TTC549 (cell line): Measurements from ENCODE around the gene ENTPD7.
"Not testable (repeated sequence)": the region's sequence is repeated elsewhere in the genome, so short reads cannot be mapped to it uniquely, and the experiment has no call there.

Experiments used
- FAIRE-seq: peaks from 2 replicates; lab custom pipeline; 2012; peaks lifted over from hg19 to GRCh38; lab: Jason Lieb, UNC

ENTPD7 gene

GRCh38 chr10:99689461-99689860 is 30.2 kb downstream of the ENTPD7 start:
- no peak for FAIRE-seq

GRCh38 chr10:99693933-99694583 is 34.7 kb downstream of the ENTPD7 start:
- FAIRE-seq, result no peak

- FAIRE-seq, result no peak
Measured at GRCh38 chr10:99695761-99696160, 36.5 kb downstream of the ENTPD7 start.

GRCh38 chr10:99698504-99699080 is 39.3 kb downstream of the ENTPD7 start:
- no peak for FAIRE-seq

GRCh38 chr10:99700649-99701048 is 41.3 kb downstream of the ENTPD7 start:
- no peak for FAIRE-seq

GRCh38 chr10:99708428-99709012 is 49.2 kb downstream of the ENTPD7 start:
- no peak for FAIRE-seq

GRCh38 chr10:99709480-99710229 is 50.3 kb downstream of the ENTPD7 start:
- FAIRE-seq, result no peak

- FAIRE-seq, result peak; percentile 85
Measured at GRCh38 chr10:99711129-99711719, 51.9 kb downstream of the ENTPD7 start.

GRCh38 chr10:99714446-99714845 is 55.1 kb downstream of the ENTPD7 start:
- FAIRE-seq, result no peak

GRCh38 chr10:99720387-99720786 is 61.1 kb downstream of the ENTPD7 start:
- FAIRE-seq, result no peak

GRCh38 chr10:99730026-99730425 is 70.7 kb downstream of the ENTPD7 start:
- no peak for FAIRE-seq

- no peak for FAIRE-seq
Measured at GRCh38 chr10:99731306-99732032, 72.2 kb downstream of the ENTPD7 start.

- peak; percentile 77 for FAIRE-seq
Measured at GRCh38 chr10:99732033-99732842, 72.9 kb downstream of the ENTPD7 start, which contains the start of the genes COX15 and CUTC. COX15 (minus strand) TSS chr10:99732127; CDS start chr10:99732049, 78 bp downstream. CUTC (plus strand) TSS chr10:99732234; CDS start chr10:99732349, 115 bp downstream.

- no peak for FAIRE-seq
Measured at GRCh38 chr10:99733366-99733765, 74.1 kb downstream of the ENTPD7 start.

GRCh38 chr10:99734111-99734510 is 74.8 kb downstream of the ENTPD7 start:
- FAIRE-seq, result not testable (repeated sequence)

- FAIRE-seq, result peak; percentile 38
Measured at GRCh38 chr10:99740260-99740659, 81.0 kb downstream of the ENTPD7 start.

GRCh38 chr10:99740933-99741559 is 81.7 kb downstream of the ENTPD7 start:
- FAIRE-seq, result no peak

- no peak for FAIRE-seq
Measured at GRCh38 chr10:99742254-99742653, 82.9 kb downstream of the ENTPD7 start.

GRCh38 chr10:99742701-99743100 is 83.4 kb downstream of the ENTPD7 start:
- no peak for FAIRE-seq

GRCh38 chr10:99743841-99744240 is 84.5 kb downstream of the ENTPD7 start:
- FAIRE-seq, result no peak
